Colonic mucosa (tissue), 4 donors: ENCODE data around the gene STIM1. TPM values are rescaled to one million over a fixed set of nuclear protein-coding genes. Genes with fewer than 3 reads are reported as not detected.

Experiments used
- DNase-seq: peaks from one replicate; pipeline ENCODE4 v3.0.0-alpha.2; 2020
- H3K27ac ChIP-seq: fragments of 200-600 bp; one replicate; pipeline ENCODE4 v1.8.0; 2021
- H3K27me3 ChIP-seq: fragments of 200-600 bp; one replicate; pipeline ENCODE4 v1.8.0; 2021
- H3K36me3 ChIP-seq: fragments of 200-600 bp; one replicate; pipeline ENCODE4 v1.8.0; 2021
- H3K4me1 ChIP-seq: fragments of 200-600 bp; one replicate; pipeline ENCODE4 v1.8.0; 2021; ENCODE audit warnings: mild to moderate bottlenecking
- H3K4me3 ChIP-seq: fragments of 200-600 bp; one replicate; pipeline ENCODE4 v1.8.0; 2021
- H3K9ac ChIP-seq, 2 donors: one replicate each; pipeline ENCODE4 v1.7.0; 2013; ENCODE audit warnings: control low read depth in 2 of 2, low read depth in 2 of 2, low read length in 2 of 2
- H3K9me3 ChIP-seq: fragments of 200-600 bp; one replicate; pipeline ENCODE4 v1.8.0; 2021
- CTCF ChIP-seq: fragments of 200-600 bp; IDR thresholded peaks from one replicate; pipeline ENCODE4 v1.8.0; 2022; ENCODE audit warnings: antibody characterized with exemption, mild to moderate bottlenecking
- intact Hi-C: fragments of 100-400 bp; cut with DNase I; formaldehyde crosslinking; loops from one replicate; pipeline ENCODE4 v1.14.1; 2022
- total RNA-seq, 2 donors: library from RNA; stranded (reverse); fragmentation: NEBNext Ultra II Directional in 1 of 2; extraction: Animal tissue kit (Norgen Biotek cat#: 25700) in 1 of 2; gene quantifications; one replicate each; pipeline ENCODE4 v1.2.1, GENCODE V29; 2021
- donor health status: healthy.
- donor health status: DM: no; HTN: no; CAD: no.
- donor health status: DM: no; HTN: no; CAD: no.

The STIM1 gene
- total RNA-seq, 2 donors from 2014 or later = 39.1 to 56.8 TPM

DNA sequence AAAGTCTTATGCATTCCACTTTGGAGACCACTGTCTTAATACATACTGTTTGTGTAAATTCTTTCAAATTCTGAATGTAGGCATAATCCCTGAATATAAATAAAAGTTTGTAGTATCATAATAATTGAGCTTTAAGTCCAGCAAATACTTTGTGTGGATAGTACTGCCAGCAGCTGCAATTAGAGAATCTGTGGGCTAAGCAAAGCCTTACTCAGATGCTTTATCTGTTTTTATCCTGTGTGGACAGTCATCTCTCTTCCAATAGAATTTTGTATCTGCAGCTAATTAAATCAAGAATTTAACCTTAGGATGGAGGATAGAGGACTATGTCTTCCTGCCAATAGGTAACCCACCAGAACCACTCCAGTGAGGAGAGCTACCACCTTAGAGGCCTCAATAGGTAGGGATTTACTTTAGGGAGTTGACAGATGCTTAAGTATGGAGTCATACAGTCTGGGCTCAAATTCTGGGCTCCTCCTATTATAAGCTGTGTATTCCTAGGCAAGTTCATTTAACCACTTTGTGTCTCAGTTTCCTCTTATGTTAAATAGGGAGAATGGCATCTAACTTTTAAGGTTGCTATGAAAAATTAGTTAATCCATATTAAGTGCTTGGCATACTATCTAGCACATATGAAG, 71.1 kb downstream of the STIM1 start:
- no peaks in the 10 kb centered on the region for H3K36me3 ChIP-seq
- H3K4me1 ChIP-seq = no peaks in the 10 kb centered on the region
- TF ChIP-seq CTCF = no peak
- H3K9ac ChIP-seq = no peak overlapping the region
- H3K9me3 ChIP-seq = no peaks in the 10 kb centered on the region
- no peak for DNase-seq
- H3K4me3 ChIP-seq = no peak overlapping the region
- no peaks in the 10 kb centered on the region for H3K27me3 ChIP-seq
- no peak overlapping the region for H3K27ac ChIP-seq
- intact Hi-C loops = no loop called here

- intact Hi-C loops = no loop called here
- no peak for TF ChIP-seq CTCF
- no peak for DNase-seq
- Histone ChIP-seq H3K27me3 (no peaks in the 10 kb centered on the region), H3K27ac (no peak overlapping the region), H3K4me3 (no peak overlapping the region), H3K9ac (no peak overlapping the region), H3K36me3 (no peaks in the 10 kb centered on the region), H3K9me3 (no peaks in the 10 kb centered on the region), H3K4me1 (no peaks in the 10 kb centered on the region)
Observed at GRCh38 chr11:3927129-3927796, 71.8 kb downstream of the STIM1 start.

GRCh38 chr11:3929232-3929631, 73.8 kb downstream of the STIM1 start:
- no peak for DNase-seq

DNA sequence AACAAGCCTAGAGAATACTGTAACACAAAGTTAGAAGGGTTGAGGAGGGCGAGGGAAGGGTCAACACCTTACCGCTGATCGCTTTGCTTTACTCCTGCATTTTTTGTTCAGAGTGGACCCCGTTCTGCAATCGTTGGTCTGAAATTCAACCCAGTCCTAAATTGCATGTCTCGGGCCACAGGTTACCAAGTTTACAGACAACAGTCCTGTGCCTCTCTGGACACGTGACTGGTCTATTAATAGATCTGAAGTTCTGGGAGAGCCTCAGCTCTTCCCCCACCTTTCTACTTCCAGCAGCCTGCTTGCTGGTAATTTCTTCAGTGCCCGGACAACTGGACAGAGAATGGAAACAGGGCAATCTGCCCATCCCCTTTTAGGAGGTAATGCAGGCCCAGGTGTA, 74.2 kb downstream of the STIM1 start:
- Histone ChIP-seq H3K4me3 (no peak overlapping the region), H3K4me1 (no peaks in the 10 kb centered on the region), H3K9ac (no peak overlapping the region), H3K36me3 (no peaks in the 10 kb centered on the region), H3K27me3 (no peaks in the 10 kb centered on the region), H3K27ac (no peak overlapping the region), H3K9me3 (no peaks in the 10 kb centered on the region)
- TF ChIP-seq CTCF = no peak
- intact Hi-C loops = no loop called here
- no peak for DNase-seq

More at GRCh38 chr11:3929232-3929631, 73.8 kb downstream of the STIM1 start:
- intact Hi-C loops = no loop called here
- no peaks in the 10 kb centered on the region for H3K36me3 ChIP-seq
- H3K9ac ChIP-seq = no peak overlapping the region
- no peak overlapping the region for H3K4me3 ChIP-seq
- no peaks in the 10 kb centered on the region for H3K4me1 ChIP-seq
- no peak for TF ChIP-seq CTCF
- no peaks in the 10 kb centered on the region for H3K9me3 ChIP-seq
- H3K27me3 ChIP-seq = no peaks in the 10 kb centered on the region
- no peak overlapping the region for H3K27ac ChIP-seq

DNA sequence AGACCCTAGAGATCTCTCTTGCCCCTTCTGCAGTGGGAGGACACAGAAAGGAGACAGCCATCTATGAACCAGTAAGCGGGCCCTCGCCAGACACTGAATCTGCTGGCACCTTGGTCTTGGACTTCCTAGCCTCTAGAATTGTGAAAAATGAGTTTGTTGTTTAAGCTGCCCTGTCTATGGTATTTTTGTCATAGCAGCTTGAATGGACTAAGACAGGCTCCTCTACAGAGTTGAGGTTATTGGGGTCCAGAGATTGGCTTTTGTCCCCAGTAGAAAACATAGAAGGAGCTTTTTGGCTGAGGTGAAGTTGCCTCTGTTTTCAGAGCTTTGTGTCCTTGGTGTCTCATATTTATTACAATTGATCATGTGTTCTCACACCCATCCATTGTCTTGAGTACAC, 77.2 kb downstream of the STIM1 start:
- intact Hi-C loops = no loop called here
- no peaks in the 10 kb centered on the region for H3K36me3 ChIP-seq

More for the DNA sequence above, 77.2 kb downstream of the STIM1 start:
- Histone ChIP-seq H3K9ac (no peak overlapping the region), H3K9me3 (no peaks in the 10 kb centered on the region), H3K27me3 (no peaks in the 10 kb centered on the region), H3K4me1 (no peaks in the 10 kb centered on the region), H3K4me3 (no peak overlapping the region), H3K27ac (no peak overlapping the region)
- no peak for DNase-seq
- TF ChIP-seq CTCF = no peak
